IPS DF 4.7 (cell line): Measurements from ENCODE around the gene DUSP6.

ENCODE experiments used
- DNase-seq: peaks from one replicate; pipeline ENCODE4 v3.0.0-alpha.2; 2013; ENCODE audit warnings: low spot score; ENCODE audit errors: extremely low read depth

DUSP6 gene

DNA sequence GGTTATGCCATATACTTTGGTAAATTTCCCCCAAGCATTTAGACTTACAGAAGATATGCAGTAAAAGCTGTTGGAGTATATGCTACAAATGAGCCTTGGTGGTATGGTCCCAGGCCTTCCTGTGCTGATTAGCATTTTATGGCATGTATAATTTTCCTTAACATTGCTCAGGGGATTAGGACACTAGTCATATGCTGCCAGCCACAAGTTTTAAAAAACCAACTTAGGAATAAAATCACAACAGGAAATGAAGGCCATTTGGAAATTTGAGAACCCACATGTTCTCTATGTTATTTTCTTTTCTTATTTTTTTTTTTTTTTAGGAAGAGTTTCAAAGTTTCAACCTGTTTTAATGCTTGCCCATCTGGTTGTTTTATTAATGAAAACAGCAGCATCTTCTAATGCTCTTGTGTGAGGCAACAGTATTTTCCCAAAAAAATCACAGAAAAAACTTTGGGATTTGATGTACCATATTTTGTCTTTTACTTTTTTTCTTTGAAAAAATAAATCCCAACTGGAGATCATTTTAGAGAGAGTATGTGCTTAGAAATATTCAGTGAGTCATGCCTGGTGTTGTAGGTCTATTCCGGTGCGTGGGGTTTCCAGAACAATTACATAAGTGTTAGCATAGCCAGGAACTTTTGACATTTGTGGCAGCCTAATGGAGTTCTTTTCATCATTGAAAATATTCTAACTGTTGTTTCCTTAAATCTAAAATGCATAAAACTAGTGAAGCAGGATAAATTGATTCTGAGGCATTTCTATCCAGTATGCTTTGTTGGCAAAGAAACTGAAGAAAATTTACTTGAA, 21.7 kb upstream of the DUSP6 start:
- no peak for DNase-seq

DNA sequence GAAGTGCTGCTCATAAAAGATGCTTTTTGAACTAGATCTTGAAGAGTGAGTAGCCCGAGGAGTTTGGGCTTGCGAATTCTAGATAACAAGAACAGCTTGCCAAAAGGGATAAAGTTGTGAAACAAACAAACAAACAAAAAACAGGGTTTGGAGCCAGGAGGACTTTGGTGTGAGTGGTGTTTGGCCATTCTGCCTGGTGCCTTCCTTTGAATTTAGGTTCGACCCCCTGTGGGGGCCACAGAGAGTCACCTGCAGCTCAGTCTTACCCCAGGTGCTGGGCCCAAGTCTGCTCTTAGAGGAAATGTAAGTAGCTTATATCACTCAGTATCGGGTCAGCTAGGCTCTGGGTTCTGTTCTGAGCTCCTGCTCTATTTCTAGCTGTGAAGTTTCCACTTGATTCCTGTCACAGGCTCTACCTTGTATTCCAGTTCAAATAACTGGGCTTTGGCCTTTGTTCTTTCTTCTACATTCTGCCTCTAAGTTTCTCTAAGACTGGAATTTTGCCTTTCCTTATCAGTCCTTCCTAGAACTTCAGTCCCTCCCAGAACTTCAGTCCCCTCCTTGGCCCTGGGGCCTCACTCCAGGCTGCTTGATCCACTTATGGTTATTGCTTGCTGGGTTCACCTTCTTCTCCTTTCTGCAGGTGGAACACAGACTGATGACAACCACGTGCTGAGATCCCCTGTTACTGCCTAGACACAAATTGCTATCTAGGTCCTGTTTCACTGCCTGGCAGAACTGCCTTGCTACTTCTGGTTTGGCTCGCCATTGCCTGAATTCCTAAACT, 20.5 kb upstream of the DUSP6 start:
- DNase-seq, result no peak

DNA sequence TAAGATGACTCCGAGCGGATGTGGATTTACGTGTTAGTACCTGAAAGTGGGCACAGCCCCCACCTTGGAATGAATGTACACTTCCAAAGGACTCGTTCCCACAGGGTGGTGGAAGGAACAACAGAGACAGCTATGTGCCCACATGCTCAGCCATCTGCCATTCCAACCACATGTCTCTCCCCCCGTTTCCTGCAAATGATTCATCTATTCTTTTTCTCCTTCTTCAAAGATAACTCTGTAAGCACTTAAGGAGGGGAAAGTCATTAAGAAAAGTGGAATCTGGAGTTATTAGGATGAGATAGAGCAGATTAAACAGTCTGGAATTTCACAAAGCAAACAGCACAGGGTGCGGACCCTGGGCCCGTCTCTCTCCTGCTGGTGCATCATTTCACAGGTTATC, 18.5 kb upstream of the DUSP6 start:
- no peak for DNase-seq

DNA sequence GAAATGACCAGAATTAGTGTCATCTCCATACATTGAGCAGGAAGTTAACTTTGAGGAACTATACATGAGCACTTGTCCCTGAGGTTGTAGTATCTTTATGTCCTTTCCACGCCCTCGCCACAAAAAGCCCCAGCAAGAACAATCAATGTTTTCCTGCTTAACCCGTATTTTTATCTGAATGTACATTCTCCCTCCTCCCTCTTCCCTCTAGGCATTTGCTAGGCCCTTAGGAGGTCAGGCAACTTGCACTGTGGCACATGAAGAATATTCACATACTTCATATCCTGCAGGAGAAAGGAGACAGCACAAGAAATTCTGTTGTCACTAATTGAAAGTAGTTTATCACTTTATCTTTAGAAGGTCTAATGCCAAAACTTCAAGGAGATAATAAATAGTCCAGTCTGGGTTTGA, 18.1 kb upstream of the DUSP6 start:
- DNase-seq, result no peak

DNA sequence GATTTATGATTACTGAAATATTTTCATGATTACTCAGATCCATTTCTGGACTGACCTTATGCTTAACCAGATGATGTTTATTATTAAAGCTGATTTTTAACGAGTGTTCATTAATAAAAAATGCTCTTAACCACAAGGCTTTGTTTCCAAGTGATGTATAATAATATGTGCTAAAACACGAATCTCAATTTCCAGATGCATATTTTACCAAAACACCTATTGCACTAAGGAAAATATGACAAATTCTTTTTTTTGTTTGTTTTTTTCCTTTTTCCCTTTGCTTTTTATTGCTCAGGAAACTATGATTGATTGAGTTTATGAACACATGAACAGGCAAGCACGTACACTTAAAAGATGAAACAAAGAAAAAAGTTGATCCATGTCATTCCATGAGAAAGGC, 16.9 kb upstream of the DUSP6 start:
- DNase-seq, result no peak

DNA sequence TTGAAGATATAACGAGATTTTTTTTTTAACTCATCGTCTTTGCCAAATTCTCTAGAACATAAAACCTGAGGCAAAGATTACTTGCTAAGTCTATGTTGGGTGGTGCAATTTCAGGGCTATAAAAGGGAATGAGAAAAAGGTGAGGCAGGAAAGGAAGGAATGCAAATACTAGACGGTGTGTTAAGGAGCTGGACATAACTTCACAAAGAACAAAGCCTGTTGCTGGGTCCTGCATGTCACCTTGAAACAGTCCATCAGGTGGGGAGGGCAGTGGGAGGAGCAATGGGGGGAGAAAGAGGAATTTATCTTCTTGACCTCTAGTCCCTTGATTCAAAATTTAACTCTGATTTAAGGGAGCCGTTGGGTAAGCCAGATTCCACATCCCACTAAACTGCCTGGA, 16.1 kb upstream of the DUSP6 start:
- no peak for DNase-seq

DNA sequence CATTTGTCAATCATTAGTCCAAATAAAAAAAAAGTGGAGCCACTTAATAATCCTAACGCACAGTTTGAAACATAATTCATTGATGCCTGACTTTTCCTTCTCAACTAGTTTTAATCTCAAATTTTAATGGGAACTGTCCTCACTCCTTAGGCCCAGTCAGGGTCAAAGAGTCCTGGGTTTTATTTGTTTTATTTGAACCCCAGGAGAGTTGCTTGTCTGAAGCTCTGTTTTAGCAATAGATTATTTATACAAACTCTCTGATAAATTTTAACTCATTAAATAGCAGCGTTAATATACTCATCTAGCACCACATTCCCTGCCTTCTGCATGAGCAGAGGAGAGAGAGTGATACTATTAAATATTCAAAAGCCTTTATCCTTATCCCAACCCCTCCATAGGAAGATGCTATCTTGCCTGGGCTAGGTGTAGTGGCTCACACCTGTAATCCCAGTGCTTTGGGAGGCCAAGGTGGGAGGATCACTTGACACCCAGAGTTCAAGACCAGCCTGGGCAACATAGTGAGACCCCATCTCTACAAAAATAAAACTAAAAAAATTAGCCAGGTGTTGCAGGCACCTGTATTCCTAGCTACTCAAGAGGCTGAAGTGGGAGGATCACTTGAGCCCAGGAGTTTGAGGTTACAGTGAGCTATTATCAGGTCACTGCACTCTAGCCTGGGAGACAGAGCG, 14.5 kb upstream of the DUSP6 start:
- no peak for DNase-seq

DNA sequence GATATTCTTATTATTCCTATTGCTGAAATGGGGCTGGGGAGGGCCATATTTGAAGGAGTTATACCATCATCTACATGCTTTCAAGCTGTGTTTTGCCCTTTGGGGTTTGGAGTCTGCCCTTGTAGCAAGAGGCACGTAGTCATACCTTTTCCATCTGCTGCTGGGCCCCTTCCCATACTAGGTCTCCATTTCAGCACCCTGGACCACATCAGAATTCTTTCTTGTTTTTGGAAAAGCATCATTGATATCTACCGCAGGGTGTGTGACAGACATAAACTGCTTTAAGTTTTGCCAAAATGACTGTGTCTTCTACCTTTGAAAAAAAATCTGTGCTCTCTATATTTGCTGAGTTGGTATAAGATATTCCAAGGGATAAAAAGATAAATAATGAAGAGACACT, 12.3 kb upstream of the DUSP6 start:
- no peak for DNase-seq

DNA sequence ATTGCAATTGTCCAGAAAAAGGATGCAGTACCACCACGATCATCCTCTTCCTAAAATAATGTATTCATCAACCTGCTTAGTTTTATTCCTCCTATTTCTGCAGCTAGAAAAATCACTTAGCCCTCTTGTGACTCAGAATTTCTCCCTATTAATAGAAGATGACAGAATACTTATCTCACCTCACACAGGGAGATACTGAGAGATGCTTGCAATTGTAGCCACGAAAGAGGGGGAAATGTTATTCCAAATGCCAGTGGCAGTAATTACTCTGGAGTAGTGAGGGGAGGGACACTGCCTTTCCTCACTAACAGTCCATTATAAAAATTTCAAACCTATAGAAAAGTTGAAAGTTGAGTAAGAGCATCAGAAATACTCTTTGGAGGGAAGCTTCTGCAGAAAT, 11.8 kb upstream of the DUSP6 start:
- no peak for DNase-seq

DNA sequence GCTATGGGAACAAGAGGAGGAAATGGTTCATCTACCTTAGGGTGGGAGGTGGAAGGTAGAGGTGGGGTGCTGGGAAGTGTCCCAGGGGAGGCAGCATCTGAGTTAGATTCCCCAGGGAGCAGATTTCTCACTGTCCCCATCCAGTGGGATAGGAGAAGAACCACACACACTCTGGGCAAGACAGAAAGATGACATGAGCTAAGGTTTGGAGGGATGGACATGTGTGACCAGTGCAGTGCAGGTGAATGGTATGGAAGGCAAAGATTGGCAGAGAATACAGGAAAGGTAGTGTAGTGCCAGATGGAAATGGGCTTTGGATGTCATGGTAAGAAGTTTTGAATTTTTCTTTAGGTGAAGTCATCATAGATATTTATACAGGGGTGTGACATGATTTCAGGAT, 11.3 kb upstream of the DUSP6 start:
- no peak for DNase-seq

DNA sequence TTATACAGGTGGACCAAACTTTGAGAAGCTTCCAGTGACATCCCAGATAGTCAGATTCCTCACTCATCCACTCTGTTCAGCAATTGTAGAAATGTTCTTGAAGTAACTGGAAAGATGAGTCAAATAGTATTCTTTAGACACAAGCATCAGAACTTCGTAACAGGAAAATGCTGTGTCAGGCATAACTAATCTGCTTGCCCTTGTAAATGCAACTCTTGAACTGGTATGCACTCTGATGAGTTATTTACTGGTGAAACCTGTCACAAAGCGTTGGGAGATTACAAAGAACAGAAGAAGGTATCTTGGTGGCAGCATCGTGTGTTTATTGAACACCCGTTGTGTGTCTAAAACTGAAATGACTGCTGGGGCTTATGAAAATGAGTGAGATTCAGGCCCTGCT, 10.8 kb upstream of the DUSP6 start:
- no peak for DNase-seq

DNA sequence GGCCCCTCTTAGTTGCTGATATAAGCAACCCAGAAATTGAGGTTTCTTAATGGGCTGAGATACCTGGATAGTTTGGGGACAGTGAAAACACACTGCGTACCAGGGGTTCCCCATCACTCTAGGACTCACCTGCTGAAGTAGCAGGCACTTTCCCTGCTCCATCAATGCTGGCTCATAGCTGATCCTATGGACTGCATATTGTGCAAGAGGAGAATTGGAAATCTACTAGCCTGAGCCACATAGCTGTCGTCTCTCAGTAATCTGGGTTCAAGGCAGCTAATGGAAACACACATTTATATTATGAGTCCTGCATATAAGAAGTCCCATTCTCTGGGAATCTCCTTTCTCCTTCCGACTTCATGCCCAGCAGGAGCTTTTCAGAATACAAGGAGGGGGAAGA, 7.3 kb upstream of the DUSP6 start:
- DNase-seq, result no peak

DNA sequence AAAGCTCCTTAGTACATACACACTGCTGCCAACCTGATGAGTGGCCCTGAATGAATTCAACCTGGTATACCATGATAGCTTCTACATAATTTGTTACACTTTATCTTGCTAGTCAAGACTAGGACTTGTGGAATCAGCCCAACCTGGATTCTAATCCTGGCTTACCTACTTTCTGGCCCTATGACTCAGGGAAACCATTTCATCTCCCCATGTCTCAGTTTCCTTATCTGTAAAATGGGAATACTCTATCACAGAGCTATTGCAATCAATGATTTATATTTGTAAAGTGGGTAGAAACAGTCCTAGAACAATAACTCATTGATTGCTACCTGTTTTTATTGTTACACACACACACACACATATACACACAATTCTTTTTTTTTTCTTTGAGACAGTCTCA, 6.5 kb upstream of the DUSP6 start:
- DNase-seq, result no peak

DNA sequence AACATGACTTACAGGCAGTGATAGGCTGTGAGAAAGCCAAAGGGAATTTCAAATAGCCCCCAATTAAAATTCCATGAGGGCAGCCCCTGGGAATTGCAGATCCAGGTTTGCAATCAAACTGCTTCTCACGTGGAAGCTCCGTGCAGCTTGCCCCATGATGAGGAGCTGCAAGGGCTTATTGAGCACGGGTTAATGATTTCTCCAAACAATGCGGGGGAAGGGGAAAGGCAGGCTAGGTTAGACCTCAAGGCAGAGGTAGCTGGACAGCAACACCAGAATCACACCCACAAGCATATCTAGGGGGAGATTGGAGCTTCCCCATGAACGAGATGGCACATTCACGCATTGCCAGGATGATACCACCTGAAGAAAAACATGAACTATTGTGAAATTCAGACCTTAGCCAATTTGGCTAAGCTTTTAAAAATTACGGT, 5.0 kb upstream of the DUSP6 start:
- DNase-seq, result no peak

DNA sequence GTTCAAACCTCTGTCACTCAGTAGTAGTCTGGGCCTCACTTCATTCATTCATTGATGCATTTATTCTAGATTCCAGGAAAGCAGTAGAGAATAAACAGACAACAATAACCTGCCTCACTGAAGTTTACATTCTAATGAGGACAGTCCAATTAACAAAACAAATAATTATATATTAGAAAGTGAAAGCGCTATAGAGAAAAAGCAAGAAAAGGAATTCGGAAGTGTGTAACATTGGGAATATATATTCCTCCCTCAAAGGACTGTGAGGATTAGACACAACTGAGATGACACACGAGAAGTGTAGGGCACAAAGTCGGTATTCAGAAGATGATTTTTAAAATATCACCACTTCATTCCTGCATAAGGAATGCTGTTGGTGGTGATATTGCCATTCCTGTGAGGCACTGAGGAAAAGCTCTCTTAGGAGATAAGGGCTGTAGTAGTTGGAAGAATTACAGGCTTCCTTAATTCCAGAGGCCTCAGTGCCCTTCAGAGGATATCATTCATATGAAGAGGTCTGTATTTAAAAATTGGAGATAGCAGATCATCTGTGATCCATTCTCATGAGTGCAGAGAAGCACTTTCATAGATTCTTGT, 3.9 kb upstream of the DUSP6 start:
- no peak for DNase-seq

DNA sequence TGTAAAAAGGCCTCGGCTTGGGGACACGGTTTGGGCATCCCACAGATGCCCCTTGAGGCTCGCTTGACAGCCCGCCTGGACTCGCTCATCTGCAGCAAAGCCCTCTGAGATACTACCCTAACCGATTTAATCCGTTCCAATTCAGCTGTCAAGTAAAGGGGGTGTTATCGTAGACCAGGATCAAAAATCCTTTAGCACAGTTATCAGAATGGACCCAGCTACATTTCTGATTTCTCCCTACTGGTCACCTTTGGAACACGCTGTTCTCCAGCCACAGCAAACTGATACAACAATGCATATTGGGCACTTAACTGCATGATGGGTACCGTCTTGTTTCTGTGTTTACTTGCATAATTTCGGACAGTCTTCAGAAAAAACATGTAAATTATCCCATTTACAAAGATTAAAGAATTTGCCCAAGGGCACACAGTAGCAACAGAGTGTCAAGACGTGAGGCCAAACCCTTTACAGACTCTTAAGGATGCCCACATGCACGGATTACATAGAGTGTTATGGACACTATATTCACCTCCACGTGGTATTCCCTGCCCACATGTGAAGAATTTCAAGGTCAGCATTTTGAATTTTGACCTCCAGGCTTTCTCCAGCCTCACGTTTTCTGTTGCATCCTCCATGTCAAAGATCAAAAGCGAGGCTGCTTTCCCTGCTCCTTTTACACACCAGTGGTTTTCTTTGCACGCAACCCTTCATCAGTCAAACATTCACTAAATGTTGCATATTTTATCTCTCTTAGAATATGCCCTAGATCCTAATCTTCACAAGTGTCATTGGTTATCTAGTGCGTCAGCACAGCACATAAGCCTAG, 3.2 kb upstream of the DUSP6 start:
- no peak for DNase-seq

DNA sequence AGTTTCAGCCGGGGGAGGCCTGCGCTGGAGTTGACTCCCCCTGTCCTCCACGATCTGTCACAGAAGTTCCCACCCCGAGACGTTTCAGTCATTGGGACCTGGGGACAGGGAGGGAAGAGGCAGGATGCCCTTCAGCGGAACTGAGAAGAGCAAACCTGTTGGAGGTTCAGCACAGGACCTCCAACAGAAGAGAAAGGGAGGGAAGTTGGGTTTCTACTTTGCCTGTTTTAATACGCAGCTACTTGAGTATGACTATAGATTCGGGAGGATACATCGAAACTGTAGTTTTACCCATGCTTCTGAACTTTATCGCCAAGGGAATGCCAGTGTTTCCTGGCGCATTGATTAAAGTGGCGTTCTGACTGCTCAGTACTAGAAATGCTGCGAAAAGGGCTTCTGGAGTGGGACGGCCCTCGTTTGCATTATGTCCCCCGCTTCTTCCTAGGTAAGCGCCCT, 2.3 kb upstream of the DUSP6 start:
- DNase-seq, result no peak

DNA sequence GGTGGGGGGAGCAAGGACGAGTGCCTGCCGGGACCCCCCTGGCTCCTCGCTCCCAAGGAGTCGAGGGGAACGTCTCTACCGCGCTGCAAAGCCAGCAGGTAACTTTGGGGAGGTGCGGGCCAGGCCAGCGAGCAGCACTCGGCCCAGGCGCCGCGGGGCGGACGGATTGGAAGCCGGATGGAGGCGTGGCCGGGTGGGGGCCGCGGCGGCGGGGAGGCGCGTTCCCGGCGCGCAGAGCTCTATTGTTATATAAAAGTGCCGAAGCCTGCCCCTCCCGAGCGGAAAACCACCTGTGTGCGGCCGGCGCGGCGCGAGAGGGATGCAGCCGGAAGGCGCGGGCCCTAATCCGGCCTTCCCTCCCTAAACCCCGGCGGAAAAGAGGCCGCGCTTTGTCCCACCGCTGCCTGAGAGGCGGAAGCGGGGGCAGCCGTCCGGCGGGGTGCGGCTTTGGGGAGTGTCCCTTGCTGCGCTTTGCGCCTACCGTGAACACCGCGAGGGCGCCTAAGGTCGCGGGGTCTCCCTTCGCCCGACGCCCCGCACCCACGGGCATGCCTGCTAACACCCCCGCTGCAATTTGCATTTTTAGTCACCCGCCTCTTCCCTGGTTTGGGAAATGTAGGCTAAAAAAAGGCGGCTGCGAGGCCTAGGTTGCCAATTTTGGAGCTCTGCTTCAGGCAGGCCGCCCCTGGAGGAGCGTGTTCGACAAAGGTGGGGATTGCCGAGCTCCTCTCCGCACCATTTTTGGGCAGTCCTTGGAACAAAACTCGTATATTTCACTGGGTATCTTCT, 1.7 kb upstream of the DUSP6 start:
- DNase-seq, result no peak

DNA sequence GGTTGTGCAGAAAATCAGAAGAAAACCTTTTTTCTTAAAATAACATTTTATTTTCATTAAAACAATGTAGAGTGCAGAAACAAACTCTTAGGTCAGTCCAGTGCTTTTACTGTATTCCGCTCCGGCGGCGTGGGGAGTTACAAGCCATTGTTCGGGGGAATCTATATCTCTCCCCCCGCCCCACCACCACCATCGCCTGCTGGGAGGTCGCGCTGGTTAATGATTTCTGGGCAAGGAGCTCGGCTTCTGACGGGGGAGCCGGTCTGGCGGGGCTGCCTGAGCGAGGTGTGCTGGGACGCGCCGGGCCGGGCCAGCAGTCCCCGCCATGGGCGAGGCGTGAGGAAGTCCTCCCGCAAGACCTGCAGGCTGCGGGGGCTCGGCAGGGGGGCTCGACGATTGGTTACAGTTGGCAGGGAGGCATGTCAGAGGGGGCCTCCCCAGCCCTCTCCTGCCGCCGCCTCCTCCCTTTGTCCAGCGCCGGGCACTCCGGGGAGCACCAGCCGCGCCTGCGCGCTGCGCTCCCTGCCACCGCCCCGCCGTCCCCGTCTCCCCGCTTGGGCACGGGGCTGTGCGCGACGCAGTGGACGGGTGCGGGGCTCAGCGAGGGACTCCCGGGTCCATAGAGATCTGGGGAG, 1.0 kb upstream of the DUSP6 start:
- DNase-seq, result no peak

DNA sequence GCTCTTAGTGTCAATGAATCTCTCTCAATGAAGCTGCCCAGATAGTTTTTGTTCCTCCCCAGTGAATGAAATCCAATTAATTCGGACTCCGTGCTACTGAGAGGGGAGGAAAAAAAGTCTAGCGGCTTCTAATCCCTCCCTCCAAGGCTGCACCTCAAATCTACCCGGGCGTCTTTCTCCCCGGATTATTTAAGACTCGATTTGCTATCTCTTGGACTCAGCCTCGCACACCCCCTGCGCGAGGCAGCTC, 134 bp downstream of the DUSP6 start:
- DNase-seq, result no peak
